8988T (cell line): ENCODE measurements around the gene CLSTN3.
"Not testable (repeated sequence)": the region's sequence is repeated elsewhere in the genome, so short reads cannot be mapped to it uniquely, and the experiment has no call there.

Experiments used
- DNase-seq: peaks from one replicate; pipeline ENCODE4 v3.0.0; 2011

Gene CLSTN3

GRCh38 chr12:7106082-7106481 lies 24.1 kb upstream of the CLSTN3 start:
- DNase-seq: no peak

GRCh38 chr12:7107181-7107580 lies 23.0 kb upstream of the CLSTN3 start:
- not testable (repeated sequence) for DNase-seq

DNA sequence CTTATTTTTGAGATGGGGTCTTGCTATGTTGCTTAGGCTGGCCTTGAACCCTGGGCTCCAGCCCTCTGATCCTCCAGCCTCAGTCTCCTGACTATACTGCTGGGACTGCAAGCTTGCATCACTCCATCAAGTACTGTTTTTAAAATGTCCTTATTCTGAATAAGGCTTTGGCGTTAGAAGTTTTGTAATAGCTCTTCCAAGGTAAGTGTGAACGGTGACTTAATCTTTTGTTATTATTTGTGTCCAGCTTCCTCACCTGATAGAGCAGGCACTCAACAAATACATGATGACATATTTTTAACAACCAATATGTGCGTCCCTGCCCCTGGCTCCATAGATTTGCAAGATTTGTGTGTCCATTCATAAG lies 22.6 kb upstream of the CLSTN3 start:
- no peak for DNase-seq

- DNase-seq: no peak
These were observed 22.0 kb upstream of the CLSTN3 start for GRCh38 chr12:7108003-7108795.

DNA sequence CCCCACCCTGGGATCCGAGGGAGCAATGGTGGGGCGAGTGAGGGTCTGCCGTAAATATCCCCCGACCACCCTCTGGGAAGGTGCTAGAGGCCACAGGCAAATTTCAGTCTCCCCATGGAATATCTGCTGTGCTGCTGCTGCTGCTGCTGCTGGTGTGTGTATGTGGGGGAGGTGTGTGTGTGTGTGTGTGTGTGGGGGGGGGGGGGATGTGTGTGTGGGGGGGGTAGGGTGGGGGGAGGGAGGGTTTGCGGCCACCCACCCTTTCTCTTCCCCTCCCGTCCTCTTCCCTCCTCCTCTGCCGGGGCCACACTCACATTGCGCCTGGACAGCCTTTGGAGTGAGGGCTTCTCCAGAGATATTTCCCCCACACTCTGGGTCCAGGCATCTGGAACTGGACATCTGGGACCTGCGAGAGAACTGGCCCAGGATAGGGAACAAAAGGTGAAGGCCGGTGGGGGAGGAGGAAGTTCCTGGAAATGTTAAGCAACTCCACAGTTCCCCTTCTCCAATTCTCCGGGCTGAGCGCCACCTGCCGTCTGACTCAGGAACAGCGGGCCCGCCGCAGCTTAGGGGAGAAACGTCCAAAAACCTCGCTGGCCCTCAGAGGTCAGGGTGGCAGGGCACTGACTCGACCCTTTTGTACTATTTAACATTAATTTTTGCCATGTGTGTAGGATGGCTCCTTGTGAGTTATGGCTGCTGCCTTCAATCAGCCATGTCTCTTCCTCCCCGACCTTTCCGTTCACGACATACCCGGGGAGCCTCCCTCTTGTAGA lies 21.2 kb upstream of the CLSTN3 start, which contains the start of gene C1RL:
Gene C1RL (minus strand): TSS at position 419 of the 776 bp plus-strand sequence. CDS start 34 bp downstream, at position 385.
- no peak for DNase-seq

GRCh38 chr12:7109572-7109920 lies 20.6 kb upstream of the CLSTN3 start:
- no peak for DNase-seq

GRCh38 chr12:7110661-7111060 lies 19.5 kb upstream of the CLSTN3 start:
- no peak for DNase-seq

DNA sequence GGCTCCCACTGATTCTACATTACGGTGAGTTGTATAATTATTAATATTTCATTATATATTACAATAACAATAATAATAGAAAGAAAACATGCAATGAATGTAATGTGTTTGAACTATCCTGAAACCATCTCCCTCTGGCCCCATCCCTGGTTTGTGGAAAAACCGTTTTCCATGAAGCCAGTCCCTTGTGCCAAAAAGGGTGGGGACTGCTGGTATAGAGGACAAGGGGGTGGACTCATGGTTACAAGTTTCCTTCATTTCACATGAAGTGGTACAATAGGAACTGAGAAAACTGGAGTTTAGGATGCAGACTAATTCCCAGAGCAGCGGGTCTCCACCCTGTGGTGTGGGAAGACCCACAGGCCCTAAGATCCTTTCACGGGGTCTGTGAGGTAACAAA lies 18.1 kb upstream of the CLSTN3 start:
- DNase-seq: no peak

- no peak for DNase-seq
These were observed 16.7 kb upstream of the CLSTN3 start for GRCh38 chr12:7113389-7113871.

DNA sequence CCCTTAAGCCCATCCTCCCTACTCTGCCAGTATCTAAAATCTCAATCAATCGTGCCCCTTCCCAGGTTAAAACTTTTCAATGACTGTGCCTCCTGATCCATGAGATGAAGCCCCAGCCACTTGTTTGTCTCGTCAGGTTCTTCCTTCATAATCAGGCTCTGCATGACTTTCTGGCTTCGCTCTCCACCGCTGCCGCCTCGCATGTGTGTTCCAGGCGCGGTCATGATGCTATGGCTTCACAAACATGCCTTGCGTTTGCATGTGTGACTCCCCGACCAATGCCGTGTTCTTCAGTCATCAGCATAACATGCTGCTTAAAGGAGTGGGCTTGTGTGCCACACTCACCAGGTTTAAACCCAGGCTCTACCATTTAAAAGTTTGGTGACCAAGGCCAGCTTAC lies 16.2 kb upstream of the CLSTN3 start:
- DNase-seq: no peak

DNA sequence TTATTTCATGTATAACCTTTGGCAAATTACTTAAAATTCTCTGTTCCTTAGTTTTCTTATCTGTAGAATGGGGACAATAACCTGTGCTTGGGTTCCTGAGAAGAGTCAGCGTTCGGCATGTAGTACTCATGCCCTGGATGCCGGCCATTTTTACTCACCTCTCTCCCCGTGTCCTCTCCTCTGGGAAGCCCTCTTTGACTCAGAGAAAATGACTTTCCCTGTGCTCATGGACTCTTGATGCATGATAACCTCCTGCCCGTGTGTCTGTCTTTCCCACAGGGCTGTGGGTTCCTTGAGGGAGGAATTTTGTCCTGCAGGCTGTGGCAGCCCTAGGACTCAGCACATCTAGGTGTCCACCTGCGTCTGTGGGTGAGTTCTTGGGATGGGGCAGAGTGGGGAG lies 15.3 kb upstream of the CLSTN3 start:
- no peak for DNase-seq

GRCh38 chr12:7116196-7116595 lies 14.0 kb upstream of the CLSTN3 start:
- no peak for DNase-seq

DNA sequence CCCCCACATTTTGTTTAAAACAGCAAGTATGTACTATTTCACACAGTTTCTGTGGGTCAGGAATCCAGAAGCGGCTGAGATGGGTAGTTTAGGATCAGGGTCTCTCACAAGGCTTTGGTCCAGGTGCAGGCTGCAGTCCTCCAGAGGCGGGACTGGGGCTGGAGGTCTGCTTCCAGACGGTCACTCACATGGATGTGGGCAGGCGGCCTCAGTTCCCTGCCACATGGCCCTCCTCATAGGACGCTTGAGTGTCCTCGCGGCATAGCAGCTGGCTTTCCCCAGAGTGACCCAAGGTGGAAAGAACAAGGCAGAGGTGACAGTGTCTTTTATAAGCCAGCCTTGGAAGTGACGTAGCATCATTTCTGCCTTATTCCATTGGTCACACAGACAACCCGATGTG lies 13.3 kb upstream of the CLSTN3 start:
- no peak for DNase-seq

DNA sequence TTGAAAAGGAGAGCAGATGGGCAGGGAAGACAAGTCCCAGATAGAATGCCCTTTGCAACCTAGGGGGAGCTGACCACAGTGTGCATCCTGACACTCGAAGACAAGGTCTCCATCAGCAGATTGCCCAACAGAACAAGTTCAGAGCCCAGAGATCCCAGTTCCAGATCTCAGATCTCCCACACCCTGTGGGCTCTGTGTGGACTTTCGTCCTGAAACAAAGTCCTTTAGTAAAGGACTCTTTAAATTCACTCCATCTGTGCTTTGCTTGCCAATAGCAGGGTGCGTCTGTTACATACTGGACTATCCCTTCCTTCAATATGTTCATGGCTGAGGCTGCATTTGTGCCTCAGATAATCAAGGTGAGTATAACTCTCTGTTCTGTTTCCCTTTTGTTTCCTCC lies 12.5 kb upstream of the CLSTN3 start:
- no peak for DNase-seq

GRCh38 chr12:7118881-7119280 lies 11.3 kb upstream of the CLSTN3 start:
- no peak for DNase-seq

- no peak for DNase-seq
These were observed 10.0 kb upstream of the CLSTN3 start for GRCh38 chr12:7120166-7120565.

DNA sequence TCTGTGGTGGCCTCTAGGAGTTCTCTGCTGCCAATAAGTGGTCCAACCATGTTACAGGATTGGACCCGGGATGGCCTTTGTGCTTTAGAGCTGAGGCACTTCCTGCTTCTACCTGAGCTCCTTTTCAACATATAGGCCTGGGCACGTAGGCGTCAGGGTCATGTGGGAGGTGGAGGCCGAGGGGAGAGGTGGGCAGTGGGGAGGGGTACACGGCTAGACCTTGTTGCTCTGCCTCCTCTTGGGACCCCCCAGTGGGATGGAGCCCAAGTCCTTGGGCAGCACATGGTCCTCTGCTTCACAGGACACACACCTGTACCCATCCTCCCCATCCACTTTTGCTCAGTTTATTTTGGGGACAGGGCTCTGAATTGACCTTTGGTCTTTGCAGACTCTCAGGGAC lies 8.8 kb upstream of the CLSTN3 start:
- no peak for DNase-seq

- DNase-seq: no peak
These were observed 7.1 kb upstream of the CLSTN3 start for GRCh38 chr12:7122811-7123769.

DNA sequence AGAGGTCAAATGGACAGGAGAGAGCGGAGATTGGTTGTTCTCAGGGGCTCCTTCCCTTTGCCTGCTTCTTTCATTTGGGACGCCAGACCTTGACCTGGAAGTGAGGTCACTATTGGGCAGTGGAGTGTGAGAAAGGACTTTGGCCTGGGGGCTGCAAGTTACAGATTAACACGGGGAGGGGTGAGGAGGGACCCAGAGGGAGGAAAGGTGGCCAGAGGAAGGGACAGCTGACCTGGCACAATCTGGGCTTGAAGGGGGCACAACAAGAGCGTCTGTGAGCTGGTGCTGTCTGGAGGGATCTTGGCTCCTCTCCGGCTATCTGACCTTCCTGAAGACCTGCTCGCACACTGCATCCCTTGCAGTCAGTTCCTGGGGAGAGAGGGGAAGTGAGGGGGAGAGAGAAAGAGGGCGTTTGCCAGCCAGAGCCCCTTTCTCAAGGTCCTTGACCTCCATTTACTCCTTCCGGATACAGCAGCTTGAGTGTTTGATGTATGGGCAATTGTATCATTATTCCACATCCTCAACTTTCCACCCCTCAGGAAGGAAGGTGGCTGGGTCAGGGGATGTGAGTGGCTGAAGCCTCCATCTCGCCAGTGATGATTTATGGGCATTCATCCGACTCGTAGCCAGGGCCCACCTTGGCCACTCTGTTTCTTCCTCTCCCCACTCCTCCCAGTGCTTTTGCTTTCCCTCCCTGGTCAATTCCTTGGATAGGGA lies 6.2 kb upstream of the CLSTN3 start:
- DNase-seq: no peak

- no peak for DNase-seq
These were observed 4.4 kb upstream of the CLSTN3 start for GRCh38 chr12:7125632-7126227.

DNA sequence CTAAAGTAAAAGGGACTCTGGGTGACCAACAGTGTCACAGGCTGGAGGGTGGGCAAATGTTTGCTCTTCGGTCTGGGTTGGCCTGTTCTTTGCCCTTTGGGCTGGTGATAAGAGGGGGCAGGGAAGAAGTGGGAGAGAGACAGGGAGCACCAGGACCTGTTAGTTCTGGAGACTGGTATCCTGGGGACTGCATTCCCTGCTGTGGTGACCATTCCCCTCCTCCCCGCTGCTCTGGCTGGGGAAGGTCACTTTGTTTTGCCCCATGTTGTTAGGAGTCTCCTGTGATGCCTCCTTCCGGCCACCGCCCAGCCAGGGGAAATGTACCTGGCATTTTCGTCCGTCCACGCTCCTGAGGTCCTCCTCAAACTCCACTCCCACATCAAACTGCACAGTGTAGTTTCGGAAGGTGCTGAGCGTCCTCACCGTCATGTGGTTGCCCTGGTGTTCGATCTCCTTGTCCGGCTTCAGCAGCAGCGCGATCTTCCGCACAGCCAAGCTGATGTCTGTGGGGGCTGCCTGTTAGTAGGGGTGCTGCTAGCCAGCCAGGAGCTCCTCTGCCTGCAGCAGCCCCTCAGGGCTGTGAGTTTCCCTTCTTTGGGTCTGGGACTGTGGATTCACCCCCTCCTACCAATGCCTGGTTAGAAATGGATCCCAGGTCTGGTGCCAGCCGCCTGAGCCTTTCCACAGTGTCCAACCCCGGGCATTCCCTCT lies 2.1 kb upstream of the CLSTN3 start:
- DNase-seq: no peak
